GM19239 (cell line): ENCODE results near the gene GRID1.

Source experiments
- DNase-seq: peaks from one replicate; pipeline ENCODE4 v3.0.0; 2011; ENCODE audit warnings: low spot score; ENCODE audit not compliant: insufficient read length
- FAIRE-seq: peaks from 2 replicates; lab custom pipeline; 2011; peaks lifted over from hg19 to GRCh38; lab: Jason Lieb, UNC

Gene GRID1

GRCh38 chr10:86299562-86299961 lies 67.0 kb downstream of the GRID1 start:
- FAIRE-seq, result no peak
- DNase-seq, result no peak

GRCh38 chr10:86298501-86299001 lies 68.0 kb downstream of the GRID1 start:
- no peak for FAIRE-seq

DNA sequence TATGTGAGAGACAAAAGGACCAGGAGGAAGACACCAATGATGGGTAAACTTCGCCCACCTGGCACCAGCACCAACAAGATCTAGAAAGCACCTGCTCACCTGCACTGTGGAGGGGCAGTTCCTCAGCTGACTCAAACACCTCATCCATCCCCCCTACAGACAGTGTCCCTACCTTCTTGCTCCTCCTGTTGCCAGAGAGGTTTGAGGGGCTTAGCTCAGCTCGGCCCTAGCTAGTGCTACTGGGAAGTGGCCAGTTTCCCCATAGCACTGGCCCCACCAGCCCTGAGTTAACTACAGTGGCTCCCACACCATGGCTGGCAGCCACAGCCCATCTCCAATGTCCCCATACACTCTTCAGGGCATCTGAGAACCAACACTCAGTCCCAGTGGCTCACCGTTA lies 70.8 kb downstream of the GRID1 start:
- no peak for FAIRE-seq
- no peak for DNase-seq

More at GRCh38 chr10:86298501-86299001, 68.0 kb downstream of the GRID1 start:
- no peak for DNase-seq

DNA sequence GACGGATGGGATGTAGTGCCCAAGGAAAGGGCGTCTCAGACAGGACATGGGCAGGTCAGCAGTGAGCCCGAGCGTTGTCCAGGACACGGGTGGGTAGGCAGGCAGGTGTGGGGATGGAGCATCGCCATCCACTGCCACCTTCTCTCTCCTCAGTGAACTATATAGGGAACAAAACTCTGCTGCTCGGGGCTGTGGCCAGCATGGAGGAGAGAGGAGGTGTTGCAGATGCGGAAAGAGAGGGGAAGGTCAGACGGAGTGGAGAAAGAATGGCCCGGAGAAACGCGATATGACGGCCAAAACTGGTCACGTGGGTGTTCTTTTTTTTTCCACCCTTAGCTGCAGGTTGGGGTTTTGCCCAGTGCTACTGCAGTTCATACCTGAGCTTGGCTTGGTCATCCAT lies 71.2 kb downstream of the GRID1 start:
- FAIRE-seq, result no peak

GRCh38 chr10:86294346-86295265 lies 72.0 kb downstream of the GRID1 start:
- FAIRE-seq (no peak), DNase-seq (no peak)

More for the DNA sequence above, 71.2 kb downstream of the GRID1 start:
- no peak for DNase-seq

GRCh38 chr10:86293396-86293791 lies 73.2 kb downstream of the GRID1 start:
- DNase-seq, result no peak
- no peak for FAIRE-seq

- FAIRE-seq (no peak), DNase-seq (no peak)
Measured at GRCh38 chr10:86292462-86293395, 73.9 kb downstream of the GRID1 start.

GRCh38 chr10:86291616-86292340 lies 74.8 kb downstream of the GRID1 start:
- FAIRE-seq (no peak), DNase-seq (no peak)

DNA sequence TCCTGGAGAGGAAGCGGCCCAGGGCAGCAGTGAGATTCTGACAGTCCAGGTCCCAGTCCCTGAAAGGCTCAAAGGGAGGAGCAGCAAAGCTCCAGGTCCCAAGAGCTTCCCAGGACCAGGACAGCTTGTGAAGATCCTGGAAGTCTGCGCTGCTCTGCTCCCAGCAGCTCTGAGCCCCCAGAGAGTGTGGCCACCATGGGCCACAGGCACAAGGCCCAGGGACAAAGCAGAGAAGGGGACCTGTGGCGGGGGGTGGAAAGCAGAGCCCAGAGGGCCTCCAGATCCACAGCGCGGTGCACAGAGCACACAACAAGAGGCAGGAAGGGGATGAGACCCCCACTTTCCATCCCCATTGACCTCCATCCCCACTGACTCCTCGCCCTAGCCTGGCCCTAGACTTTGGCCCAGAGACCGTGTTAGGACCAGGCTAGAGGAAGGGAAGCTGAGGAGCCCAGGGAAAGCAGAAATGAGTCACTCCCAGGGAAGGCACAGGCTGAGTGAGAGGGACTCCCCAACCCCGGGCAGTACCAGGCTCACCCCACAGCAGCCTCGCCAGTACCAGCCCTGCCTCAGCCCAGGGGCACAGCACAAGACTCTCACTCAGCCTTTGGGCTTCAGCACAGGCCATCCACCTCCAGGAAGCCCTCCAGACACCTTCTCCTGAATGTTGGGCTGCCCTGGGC lies 75.5 kb downstream of the GRID1 start:
- DNase-seq (no peak), FAIRE-seq (no peak)

DNA sequence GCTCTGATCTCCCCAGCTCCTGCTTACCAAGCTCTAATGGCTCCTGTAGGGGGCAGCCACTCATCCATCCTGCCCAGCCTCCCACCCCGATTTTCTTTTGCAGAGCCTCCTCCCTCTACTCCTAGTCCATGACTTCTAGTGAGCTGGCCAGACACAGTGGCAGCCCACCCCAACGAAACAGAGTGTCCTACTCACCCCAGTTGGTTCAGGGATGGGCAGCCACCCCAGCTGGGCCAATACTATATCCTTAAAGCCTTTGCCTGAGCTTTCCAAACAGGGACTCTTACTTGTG lies 77.1 kb downstream of the GRID1 start:
- FAIRE-seq (no peak), DNase-seq (no peak)

- FAIRE-seq, result no peak
- DNase-seq, result no peak
Measured at GRCh38 chr10:86288695-86289576, 77.7 kb downstream of the GRID1 start.

- DNase-seq (no peak), FAIRE-seq (no peak)
Measured at GRCh38 chr10:86287966-86288579, 78.5 kb downstream of the GRID1 start.

- FAIRE-seq (no peak), DNase-seq (no peak)
Measured at GRCh38 chr10:86287110-86287793, 79.3 kb downstream of the GRID1 start.

- FAIRE-seq, result no peak
Measured at GRCh38 chr10:86286236-86287109, 80.1 kb downstream of the GRID1 start.

DNA sequence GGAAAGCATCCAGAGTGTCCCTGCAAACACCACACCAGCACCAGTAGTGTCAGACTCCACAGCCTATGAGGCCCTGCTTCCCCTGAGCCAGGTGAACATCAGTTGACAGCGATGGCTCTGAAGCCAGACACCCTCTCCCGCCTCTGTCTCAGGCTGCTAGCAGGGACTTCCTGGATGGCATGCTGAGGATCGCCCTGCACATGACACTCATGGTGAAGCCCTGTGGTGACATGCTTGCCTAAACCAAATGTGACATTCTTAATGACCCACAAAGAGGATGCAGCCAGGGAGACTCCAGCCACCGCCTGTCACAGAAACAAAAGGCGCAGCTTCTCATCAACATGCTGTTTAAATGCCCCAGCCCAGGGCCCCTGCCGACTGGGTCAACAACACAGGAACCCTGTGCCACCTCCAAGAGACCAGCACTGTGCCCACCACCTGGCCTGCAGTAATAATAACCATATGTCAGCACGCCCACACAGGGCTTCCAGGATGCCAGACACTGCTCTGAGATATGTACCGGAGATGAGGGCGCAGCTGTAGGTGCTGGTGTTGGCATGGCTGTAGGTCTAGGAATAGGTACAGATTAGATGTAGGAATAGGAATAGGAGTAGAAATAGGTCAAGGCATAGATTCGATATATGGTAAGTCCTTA lies 81.3 kb downstream of the GRID1 start:
- DNase-seq (no peak), FAIRE-seq (no peak)

More at GRCh38 chr10:86286236-86287109, 80.1 kb downstream of the GRID1 start:
- DNase-seq, result no peak

DNA sequence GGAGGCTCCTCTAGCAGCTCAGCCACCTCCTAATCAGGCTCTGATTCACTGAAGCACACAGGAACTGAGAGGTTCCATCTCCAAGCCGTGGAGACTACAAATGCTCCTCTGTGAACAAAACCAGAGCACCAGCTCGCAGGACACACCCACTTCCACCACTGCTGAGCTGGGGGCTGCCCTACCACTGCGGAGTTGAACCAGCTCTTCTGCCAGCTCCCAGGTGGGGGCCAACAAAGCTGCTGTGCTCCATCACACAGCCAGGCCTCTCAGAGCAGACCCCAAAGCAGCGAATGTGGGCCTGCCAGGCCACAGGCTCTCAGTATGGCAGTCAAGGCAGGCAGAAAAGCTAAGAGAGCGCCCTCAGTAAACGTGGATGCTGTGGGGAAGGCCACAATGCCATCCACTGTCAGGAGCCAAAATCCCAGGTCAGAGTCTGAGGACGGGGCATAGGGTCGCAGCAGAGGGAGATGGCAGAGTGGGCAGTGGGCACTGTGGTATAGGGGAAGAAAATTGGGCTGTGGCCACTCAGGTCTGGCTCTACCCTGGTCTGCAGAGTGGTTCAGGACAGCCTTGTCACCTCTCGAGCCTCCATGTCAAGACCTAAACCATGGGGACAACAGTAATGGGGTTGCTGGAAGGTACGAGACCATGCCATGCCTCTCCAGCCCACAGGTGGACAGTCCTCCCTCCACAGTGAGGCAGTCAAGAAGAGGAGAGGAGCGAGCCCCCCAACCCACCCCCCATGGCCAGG lies 82.1 kb downstream of the GRID1 start:
- DNase-seq (no peak), FAIRE-seq (no peak)
